Endothelial cell of umbilical vein (primary cell): ENCODE measurements around the gene PPIL6. TPM values are rescaled to one million over a fixed set of nuclear protein-coding genes. Genes with fewer than 3 reads are reported as not detected.

Source experiments
- BruUV-seq: library from RNA; stranded (reverse); fragments of 400-500 nt; replicated peaks from 2 replicates; lab custom pipeline; 2021; lab: Mats Ljungman, UMichigan
- CTCF ChIA-PET: fragments of 300-600, 350-600 bp; sonication (Branson Sonifier 250); formaldehyde crosslinking; loops from one replicate; lab custom pipeline; 2021; ENCODE audit warnings: antibody characterized with exemption, inconsistent platforms; lab: Charles Lee
- POLR2A ChIA-PET: fragments of 300-600, 350-600 bp; sonication (Branson Sonifier 250); formaldehyde crosslinking; loops from one replicate; lab custom pipeline; 2021; ENCODE audit warnings: antibody characterized with exemption, inconsistent platforms; lab: Charles Lee
- DNase-seq: peaks from one replicate; pipeline ENCODE4 v3.0.0-alpha.2; 2011; ENCODE audit warnings: low read depth, low spot score
- FAIRE-seq: peaks from 2 replicates; lab custom pipeline; 2011; peaks lifted over from hg19 to GRCh38; lab: Jason Lieb, UNC
- H2AFZ ChIP-seq: 2 replicates; pipeline ENCODE4 v1.6.0; 2012; ENCODE audit warnings: low read depth, low read length, control low read depth, inconsistent platforms
- H3K27ac ChIP-seq: 2 replicates; pipeline ENCODE4 v1.5.1; 2011; ENCODE audit warnings: low read depth, mild to moderate bottlenecking, control low read depth, low read length, moderate library complexity; ENCODE audit not compliant: insufficient read depth
- H3K27me3 ChIP-seq, 2 experiments: 2 replicates each; pipeline versions ENCODE4 v1.6.0 to v1.6.1; 2011; ENCODE audit warnings: low read length in 2 of 2, mixed read lengths in 1 of 2; ENCODE audit not compliant: control insufficient read depth in 2 of 2, insufficient read depth in 2 of 2
- H3K36me3 ChIP-seq, 2 experiments: 2 replicates in 1 of 2; 3 replicates in 1 of 2; pipeline ENCODE4 v1.5.1; 2011; ENCODE audit warnings: low read length in 2 of 2, mild to moderate bottlenecking in 1 of 2, moderate library complexity in 1 of 2; ENCODE audit not compliant: control insufficient read depth in 2 of 2, insufficient read depth in 2 of 2; ENCODE audit errors: extremely low read depth in 1 of 2
- H3K4me1 ChIP-seq: 3 replicates; pipeline ENCODE4 v1.5.1; 2011; ENCODE audit warnings: mild to moderate bottlenecking, low read length; ENCODE audit not compliant: control insufficient read depth, insufficient read depth; ENCODE audit errors: extremely low read depth
- H3K4me2 ChIP-seq: 2 replicates; pipeline ENCODE4 v1.6.1; 2011; ENCODE audit warnings: low read length, control low read depth, mixed read lengths; ENCODE audit not compliant: insufficient read depth
- H3K4me3 ChIP-seq, 3 experiments: fragments of 200-600 bp in 1 of 3; sonication (generic), shearing (Covaris generic) in 1 of 3; replicated peaks in 1 of 3; 2 replicates each; pipeline ENCODE4 v1.5.1; 2011 to 2016; ENCODE audit warnings: control low read depth in 3 of 3, low read length in 3 of 3, mild to moderate bottlenecking in 2 of 3, inconsistent platforms in 1 of 3, low read depth in 1 of 3, moderate library complexity in 1 of 3; ENCODE audit not compliant: insufficient read depth in 1 of 3
- H3K79me2 ChIP-seq: 2 replicates; pipeline ENCODE4 v1.6.0; 2012; ENCODE audit warnings: low read length, inconsistent platforms; ENCODE audit not compliant: control insufficient read depth, insufficient read depth
- H3K9ac ChIP-seq: replicated peaks from 2 replicates; pipeline ENCODE3; 2011; ENCODE audit warnings: low read length, control low read depth; ENCODE audit not compliant: insufficient read depth; ENCODE audit errors: extremely low read depth
- H3K9me1 ChIP-seq: replicated peaks from 3 replicates; pipeline ENCODE4 v1.6.0; 2011; ENCODE audit warnings: mild to moderate bottlenecking, low read length; ENCODE audit not compliant: control insufficient read depth, insufficient read depth; ENCODE audit errors: extremely low read depth
- H3K9me3 ChIP-seq: replicated peaks from 2 replicates; pipeline ENCODE4 v1.5.1; 2012; ENCODE audit warnings: low read length, inconsistent platforms; ENCODE audit not compliant: control insufficient read depth, insufficient read depth
- H4K20me1 ChIP-seq: replicated peaks from 2 replicates; pipeline ENCODE3; 2011; ENCODE audit warnings: mild to moderate bottlenecking, low read length; ENCODE audit not compliant: control insufficient read depth, insufficient read depth; ENCODE audit errors: extremely low read depth
- CTCF ChIP-seq, 2 donors: IDR thresholded peaks; 1 replicate in 1 of 2; 2 replicates in 1 of 2; pipeline ENCODE4 v1.5.1; 2011; ENCODE audit warnings: low read length in 2 of 2, mild to moderate bottlenecking in 2 of 2, moderate library complexity in 2 of 2, control low read depth in 1 of 2, inconsistent platforms in 1 of 2, low read depth in 1 of 2; ENCODE audit not compliant: insufficient read depth in 1 of 2; ENCODE audit errors: extremely low read depth in 1 of 2
- EZH2 ChIP-seq: IDR thresholded peaks from 2 replicates; pipeline ENCODE4 v1.6.1; 2012; ENCODE audit warnings: borderline replicate concordance, low read depth, mild to moderate bottlenecking, moderate library complexity, low read length, inconsistent platforms; ENCODE audit not compliant: severe bottlenecking
- FOS ChIP-seq: IDR thresholded peaks from 2 replicates; pipeline ENCODE4 v1.6.1; 2011; ENCODE audit warnings: mild to moderate bottlenecking, low read length, moderate library complexity, borderline replicate concordance; ENCODE audit not compliant: insufficient read depth
- GATA2 ChIP-seq: IDR thresholded peaks from 2 replicates; pipeline ENCODE4 v1.7.0; 2011; ENCODE audit warnings: low read depth, mild to moderate bottlenecking, moderate library complexity, mixed read lengths, low read length; ENCODE audit not compliant: insufficient read length, insufficient read depth
- JUN ChIP-seq: IDR thresholded peaks from 2 replicates; pipeline ENCODE4 v1.6.1; 2011; ENCODE audit warnings: borderline replicate concordance, low read depth; ENCODE audit not compliant: insufficient read length, insufficient read depth
- MYC ChIP-seq: IDR thresholded peaks from one replicate; pipeline ENCODE4 v1.6.1; 2011; ENCODE audit warnings: mild to moderate bottlenecking, low read depth, low read length
- POLR2A ChIP-seq: IDR thresholded peaks from 2 replicates; pipeline ENCODE4 v1.6.1; 2012; ENCODE audit warnings: low read depth, mild to moderate bottlenecking, control low read depth, low read length
- POLR2AphosphoS5 ChIP-seq: IDR thresholded peaks from 2 replicates; pipeline ENCODE4 v1.6.1; 2012; ENCODE audit warnings: low read depth, mild to moderate bottlenecking, control low read depth, low read length, moderate library complexity; ENCODE audit not compliant: insufficient read depth
- dilution Hi-C: fragments of 300-500 bp; cut with MboI; formaldehyde crosslinking; loops from one replicate; pipeline ENCODE4 v1.15.0; 2019; ENCODE audit warnings: low sequenced_read_pairs; ENCODE audit not compliant: extremely low pct_ligation_motif_present
- intact Hi-C: fragments of 100-400 bp; cut with micrococcal nuclease; formaldehyde crosslinking; loops from one replicate; pipeline ENCODE4 v1.10.0; 2022
- polyA plus RNA-seq, 4 experiments: library from polyadenylated mRNA; depleted of rRNA in 3 of 4; stranded (reverse) in 3 of 4; unstranded in 1 of 4; fragments of >200 nt; gene quantifications; 2 replicates each; pipeline versions ENCODE4 v1.2.1 to v1.2.3, GENCODE V29; 2011 to 2012; ENCODE audit warnings: missing spikeins in 1 of 4
- total RNA-seq: library from RNA; stranded (reverse); gene quantifications from 2 replicates; pipeline ENCODE4 v1.2.3, GENCODE V29; 2021
- TF ChIP-seq, protein P1 (sequence below): IDR thresholded peaks from 2 replicates; pipeline ENCODE4 v1.6.1; 2011; ENCODE audit not compliant: insufficient read depth, insufficient read length

The PPIL6 gene
- total and polyA plus RNA-seq, 2 donors (not counting 3 experiments of a cell fraction or from before 2014, with no cell fraction given) = 0.11 to 0.33 TPM

DNA sequence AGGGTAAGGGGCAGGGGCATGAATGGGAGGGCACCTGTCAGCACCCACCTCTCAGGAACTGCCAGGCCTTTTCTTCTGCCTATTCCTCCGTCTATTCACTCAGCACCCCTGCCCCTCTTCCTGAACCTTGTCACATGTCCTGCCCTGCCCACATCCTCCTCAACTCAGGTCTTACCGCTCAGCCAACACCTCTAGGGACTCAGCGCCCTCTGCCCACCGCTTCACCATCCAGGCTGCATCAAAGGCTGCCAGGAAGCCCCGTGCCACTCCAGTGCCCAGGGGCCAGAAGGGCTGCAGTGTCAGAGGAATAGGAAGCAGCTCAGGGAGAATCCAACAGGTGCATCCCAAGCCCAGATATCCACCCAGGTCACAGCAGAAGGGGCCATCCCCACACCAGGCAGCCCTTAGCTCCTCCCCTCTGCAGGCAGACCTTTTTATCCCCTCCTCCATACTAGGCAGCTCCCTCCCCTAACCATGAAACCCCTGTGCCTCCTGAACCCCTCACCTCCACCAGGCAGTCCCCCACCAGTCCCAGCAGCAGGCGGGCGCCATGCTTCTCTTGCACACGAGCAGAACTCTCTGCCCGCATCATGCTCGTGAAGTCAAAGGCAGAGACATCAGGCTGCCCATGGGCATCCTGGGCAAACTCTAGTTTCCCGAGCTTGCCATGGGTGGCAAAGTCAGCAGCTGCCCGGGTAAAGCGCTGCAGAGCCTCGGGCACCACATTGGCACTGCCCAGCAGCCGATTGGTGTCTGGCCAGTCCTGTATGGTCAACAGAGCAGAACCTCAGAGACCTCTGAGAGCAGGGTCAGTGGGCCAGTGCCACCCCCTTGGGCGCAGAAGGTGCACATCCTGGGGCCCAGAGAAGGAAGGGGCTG, 9.6 kb upstream of the PPIL6 start:
- FAIRE-seq = no peak
- no peaks in the 10 kb centered on the region for H3K9me1 ChIP-seq
- no peak for TF ChIP-seq FOS
- no peak for TF ChIP-seq POLR2A
- TF ChIP-seq MYC = no peak
- TF ChIP-seq GATA2 = no peak
- no peak for TF ChIP-seq CTCF (IDR thresholded peaks at IDR 0.05; ENCODE audit: extremely low read depth in 1 of 2, insufficient read depth in 1 of 2, low read depth in 1 of 2, low read length in 2 of 2)
- TF ChIP-seq, protein P1, sequence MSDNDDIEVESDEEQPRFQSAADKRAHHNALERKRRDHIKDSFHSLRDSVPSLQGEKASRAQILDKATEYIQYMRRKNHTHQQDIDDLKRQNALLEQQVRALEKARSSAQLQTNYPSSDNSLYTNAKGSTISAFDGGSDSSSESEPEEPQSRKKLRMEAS = no peak
- TF ChIP-seq POLR2AphosphoS5 = no peak
- TF ChIP-seq JUN = no peak
- no peak for TF ChIP-seq EZH2
- no peak overlapping the region for H3K4me2 ChIP-seq
- H3K9ac ChIP-seq = no peak overlapping the region
- ChIA-PET POLR2A (no interaction called here), CTCF (interaction anchor here (1.7 kb wide), 1 partner anchor 9 kb away, joined by 6 read pairs; the partner anchor contains the start of genes PPIL6 and SMPD2)
- H3K4me3 ChIP-seq = no peak overlapping the region
- H2AFZ ChIP-seq = no peak overlapping the region
- no peaks in the 10 kb centered on the region for H3K4me1 ChIP-seq
- BruUV-seq = no TSS peak
- dilution Hi-C loops (no loop called here), intact Hi-C loops (no loop called here)
- no peaks in the 10 kb centered on the region for H3K79me2 ChIP-seq
- H3K27ac ChIP-seq = no peak overlapping the region
- no peaks in the 10 kb centered on the region for H4K20me1 ChIP-seq
- peaks cover 0 to 4% of the 10 kb centered on the region in 2 experiments for H3K36me3 ChIP-seq
- H3K9me3 ChIP-seq = no peaks in the 10 kb centered on the region
- no peaks in the 10 kb centered on the region for H3K27me3 ChIP-seq
- DNase-seq = no peak
